Cardiac muscle cell (in vitro differentiated cells and primary cell): ENCODE data around the gene COA8. TPM values are rescaled to one million over a fixed set of nuclear protein-coding genes. Genes with fewer than 3 reads are reported as not detected.
A peak's percentile ranks its signal among the peaks of the same experiment; 100 is the strongest.
"Not testable (repeated sequence)": the region's sequence is repeated elsewhere in the genome, so short reads cannot be mapped to it uniquely, and the experiment has no call there.

Experiments used
- DNase-seq, 2 donors: peaks; one replicate each; pipeline versions ENCODE4 v3.0.0 to v3.0.0-alpha.2; 2010 to 2017; ENCODE audit warnings: low read depth in 1 of 2, low spot score in 1 of 2
- H3K27ac ChIP-seq: fragments of 200-600 bp; sonication (generic); 2 replicates; pipeline ENCODE4 v1.5.1; 2016
- H3K27me3 ChIP-seq: fragments of 200-600 bp; sonication (generic); 2 replicates; pipeline ENCODE4 v1.6.0; 2016; ENCODE audit warnings: control low read depth
- H3K36me3 ChIP-seq: fragments of 200-600 bp; sonication (generic); 2 replicates; pipeline ENCODE4 v1.5.1; 2016; ENCODE audit warnings: control low read depth
- H3K4me1 ChIP-seq: fragments of 200-600 bp; sonication (generic); 2 replicates; pipeline ENCODE4 v1.8.1; 2017; ENCODE audit warnings: low read depth, mild to moderate bottlenecking, mixed run types
- H3K4me3 ChIP-seq: fragments of 200-600 bp; sonication (generic); 2 replicates; pipeline ENCODE4 v1.5.1; 2016; ENCODE audit warnings: mild to moderate bottlenecking
- H3K9me3 ChIP-seq: fragments of 200-600 bp; sonication (generic); 2 replicates; pipeline ENCODE4 v1.5.1; 2017; ENCODE audit warnings: low read depth, mild to moderate bottlenecking, control low read depth
- polyA plus RNA-seq: library from polyadenylated mRNA; unstranded; fragments of >200 nt; fragmentation: Nextera tagmentation; extraction: Ambion mirVana; gene quantifications from 2 replicates; pipeline ENCODE4 v1.2.1, GENCODE V29; 2016
- total RNA-seq: library from RNA; depleted of rRNA; stranded (reverse); fragments of >200 nt; gene quantifications from 2 replicates; pipeline ENCODE4 v1.2.3, GENCODE V29; 2016
- TF ChIP-seq, protein P1 (sequence below): IDR thresholded peaks from 2 replicates; pipeline ENCODE4 v1.5.1; 2012; ENCODE audit warnings: low read depth, mild to moderate bottlenecking, low read length

Gene COA8
- total and polyA plus RNA-seq, 2 experiments from 2014 or later = 31.3 to 68.2 TPM

DNA sequence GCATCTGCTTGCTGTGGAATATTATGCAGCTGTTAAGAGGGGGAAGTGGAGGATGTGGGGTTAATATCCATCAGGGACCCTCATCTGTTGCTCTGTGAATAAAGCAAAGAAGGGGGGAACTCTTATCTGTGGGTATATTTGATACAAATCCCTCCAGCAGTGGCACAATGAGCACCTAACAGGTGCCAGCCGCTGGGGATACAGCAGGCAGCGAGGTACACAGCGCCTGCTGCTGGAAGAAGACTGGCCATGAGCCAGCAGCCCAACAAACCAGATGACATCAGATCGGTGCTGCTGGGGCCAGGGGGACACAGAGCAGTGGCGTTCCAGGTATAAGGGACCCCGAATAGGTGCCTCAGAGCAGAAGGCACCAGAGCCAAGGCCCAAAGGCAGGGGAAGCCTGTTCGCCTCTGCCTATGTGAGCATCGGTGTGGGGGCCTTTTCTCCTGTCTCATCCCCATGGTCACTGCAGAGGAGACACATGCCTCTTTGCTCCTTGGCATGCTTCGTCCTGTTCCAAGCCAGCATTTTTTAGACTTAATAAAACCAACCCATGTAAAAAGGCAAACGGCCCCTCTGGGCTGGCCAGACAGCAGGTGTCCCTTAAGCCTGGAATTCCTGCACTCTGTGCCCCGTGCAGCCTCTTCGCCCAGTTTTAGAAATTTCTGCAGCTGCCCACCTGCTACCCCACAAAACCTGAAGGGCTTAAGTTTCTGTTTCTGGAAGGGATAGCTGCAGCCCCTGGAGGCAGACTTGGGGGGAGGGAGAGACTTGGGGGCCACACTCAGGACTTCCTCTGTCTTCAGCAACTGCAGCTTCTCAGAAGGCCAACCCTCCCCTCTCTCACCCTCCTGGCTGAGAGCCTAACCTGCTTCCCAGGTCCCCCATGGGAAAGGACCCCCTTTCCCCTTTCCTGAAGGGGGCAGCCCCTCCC, 38.5 kb upstream of the COA8 start:
- Histone ChIP-seq H3K27ac (no peak overlapping the region), H3K36me3 (no peaks in the 10 kb centered on the region), H3K9me3 (no peaks in the 10 kb centered on the region), H3K27me3 (peaks cover 17% of the 10 kb centered on the region), H3K4me3 (no peak overlapping the region), H3K4me1 (peaks cover 14% of the 10 kb centered on the region)
- TF ChIP-seq, protein P1, sequence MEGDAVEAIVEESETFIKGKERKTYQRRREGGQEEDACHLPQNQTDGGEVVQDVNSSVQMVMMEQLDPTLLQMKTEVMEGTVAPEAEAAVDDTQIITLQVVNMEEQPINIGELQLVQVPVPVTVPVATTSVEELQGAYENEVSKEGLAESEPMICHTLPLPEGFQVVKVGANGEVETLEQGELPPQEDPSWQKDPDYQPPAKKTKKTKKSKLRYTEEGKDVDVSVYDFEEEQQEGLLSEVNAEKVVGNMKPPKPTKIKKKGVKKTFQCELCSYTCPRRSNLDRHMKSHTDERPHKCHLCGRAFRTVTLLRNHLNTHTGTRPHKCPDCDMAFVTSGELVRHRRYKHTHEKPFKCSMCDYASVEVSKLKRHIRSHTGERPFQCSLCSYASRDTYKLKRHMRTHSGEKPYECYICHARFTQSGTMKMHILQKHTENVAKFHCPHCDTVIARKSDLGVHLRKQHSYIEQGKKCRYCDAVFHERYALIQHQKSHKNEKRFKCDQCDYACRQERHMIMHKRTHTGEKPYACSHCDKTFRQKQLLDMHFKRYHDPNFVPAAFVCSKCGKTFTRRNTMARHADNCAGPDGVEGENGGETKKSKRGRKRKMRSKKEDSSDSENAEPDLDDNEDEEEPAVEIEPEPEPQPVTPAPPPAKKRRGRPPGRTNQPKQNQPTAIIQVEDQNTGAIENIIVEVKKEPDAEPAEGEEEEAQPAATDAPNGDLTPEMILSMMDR = no peak
- DNase-seq = no peak

- H3K9me3 ChIP-seq, DNase-seq, H3K36me3 ChIP-seq, H3K4me3 ChIP-seq: not testable (repeated sequence)
- peak overlapping the region; percentile 36 for H3K27ac ChIP-seq
- H3K4me1 ChIP-seq = peaks cover 14% of the 10 kb centered on the region
- H3K27me3 ChIP-seq = peaks cover 17% of the 10 kb centered on the region
These were observed 37.1 kb upstream of the COA8 start for GRCh38 chr14:103525430-103526246.

DNA sequence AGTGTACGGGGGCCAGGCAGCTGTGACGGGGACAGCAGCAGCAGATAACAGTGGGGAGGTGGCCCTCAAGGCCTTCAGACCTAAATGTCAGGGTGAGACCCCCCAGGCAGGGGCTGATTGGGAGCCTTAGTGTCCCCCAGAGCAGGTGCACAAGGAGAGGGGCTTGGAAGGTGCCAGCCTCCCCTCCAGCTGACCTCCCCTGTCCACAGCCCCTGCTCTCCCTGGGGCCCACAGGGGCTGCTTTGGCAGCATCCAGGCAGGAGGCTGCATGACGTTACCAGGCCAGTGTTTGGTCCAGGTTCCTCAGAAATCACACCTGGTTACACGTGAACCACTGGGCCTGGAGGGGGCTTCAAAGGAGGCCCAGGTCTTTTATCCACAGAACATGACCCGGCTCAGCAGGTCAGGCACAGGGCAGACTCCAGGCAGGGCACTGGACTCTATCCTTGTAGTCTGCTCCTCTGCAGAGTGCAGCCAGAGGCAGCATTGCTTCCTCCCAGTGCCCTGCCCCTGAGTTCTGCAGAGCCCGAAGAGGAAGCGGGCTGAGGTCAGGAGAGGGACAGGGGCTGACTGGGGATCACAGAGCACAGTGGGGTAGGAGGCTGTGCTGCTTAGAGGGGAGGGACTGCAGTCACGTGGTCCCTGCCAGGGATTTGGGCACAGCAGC, 36.4 kb upstream of the COA8 start:
- TF ChIP-seq, protein P1 = no peak
- Histone ChIP-seq H3K4me1 (peaks cover 14% of the 10 kb centered on the region), H3K4me3 (no peak overlapping the region), H3K36me3 (no peaks in the 10 kb centered on the region), H3K27ac (no peak overlapping the region), H3K9me3 (no peaks in the 10 kb centered on the region), H3K27me3 (peaks cover 17% of the 10 kb centered on the region)
- no peak for DNase-seq

DNA sequence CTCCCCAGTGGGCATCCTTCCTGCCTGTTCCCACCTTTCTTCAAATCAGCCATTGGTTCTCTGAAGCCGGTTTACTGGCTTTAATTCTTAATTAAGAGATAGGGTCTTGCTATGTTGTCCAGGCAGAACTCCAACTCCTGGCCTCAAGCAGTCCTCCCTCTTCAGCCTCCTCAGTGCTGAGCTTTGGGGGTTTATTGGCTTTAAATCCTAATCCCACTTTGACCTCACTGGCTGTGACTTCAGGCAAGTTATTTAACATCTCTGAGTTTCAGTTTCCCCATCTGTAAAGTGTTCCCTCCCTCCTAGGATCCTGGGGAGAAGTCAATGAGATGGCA, 35.9 kb upstream of the COA8 start:
- no peak overlapping the region for H3K27ac ChIP-seq
- H3K9me3 ChIP-seq = no peaks in the 10 kb centered on the region
- DNase-seq = no peak
- TF ChIP-seq, protein P1 = no peak
- H3K27me3 ChIP-seq = peaks cover 15% of the 10 kb centered on the region
- H3K4me3 ChIP-seq = no peak overlapping the region
- no peaks in the 10 kb centered on the region for H3K36me3 ChIP-seq
- peaks cover 14% of the 10 kb centered on the region for H3K4me1 ChIP-seq

DNA sequence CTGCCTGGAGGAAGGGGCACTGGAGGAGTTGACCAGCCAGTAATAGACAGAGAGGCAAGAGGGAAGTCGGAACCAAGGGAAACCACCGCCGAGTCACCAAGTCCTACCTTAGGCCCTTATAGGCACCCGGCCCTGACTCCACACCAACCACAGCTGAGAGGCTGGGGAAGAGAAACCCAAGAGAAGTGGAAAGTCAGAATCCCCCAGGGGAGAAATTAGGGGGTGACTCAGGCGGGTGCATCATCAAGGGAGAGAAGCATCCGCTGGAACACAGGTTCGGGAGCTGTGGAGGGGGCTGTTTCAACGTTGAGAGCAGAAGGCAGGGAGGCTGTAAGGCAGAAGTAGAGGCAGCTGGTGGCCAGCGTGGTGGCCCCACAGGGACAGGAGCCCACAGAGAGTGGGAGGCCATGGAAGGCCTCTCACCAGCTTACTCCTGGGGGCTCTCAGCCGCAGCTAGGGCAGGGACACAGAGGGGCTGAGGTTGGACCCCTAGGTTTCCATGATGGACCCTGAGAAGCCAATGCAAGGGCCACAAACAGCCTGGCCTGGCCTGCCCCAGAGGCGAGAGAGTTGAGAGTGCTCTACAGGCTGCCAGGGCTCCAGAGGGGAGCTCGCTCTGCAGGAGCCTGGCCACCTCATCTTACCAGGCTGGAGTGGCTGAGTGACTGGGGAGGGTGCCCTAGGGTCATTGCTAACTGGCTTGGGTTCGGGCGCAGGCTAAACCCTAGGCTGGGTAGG, 35.2 kb upstream of the COA8 start:
- no peaks in the 10 kb centered on the region for H3K36me3 ChIP-seq
- H3K27ac ChIP-seq = peak overlapping the region; percentile 84
- TF ChIP-seq, protein P1 = no peak
- peaks cover 14% of the 10 kb centered on the region for H3K4me1 ChIP-seq
- DNase-seq = no peak
- H3K4me3 ChIP-seq = no peak overlapping the region
- no peaks in the 10 kb centered on the region for H3K9me3 ChIP-seq
- H3K27me3 ChIP-seq = peaks cover 12% of the 10 kb centered on the region
